A673 (cell line): Measurements from ENCODE around the gene MELTF. TPM values are rescaled to one million over a fixed set of nuclear protein-coding genes. Genes with fewer than 3 reads are reported as not detected.

ENCODE experiments used
- BruUV-seq: library from RNA; stranded (reverse); fragments of 400-500 nt; replicated peaks from 2 replicates; lab custom pipeline; 2021; lab: Mats Ljungman, UMichigan
- CTCF ChIA-PET: fragments of 300-600 bp; sonication (Branson Sonifier 250); formaldehyde crosslinking; loops from one replicate; lab custom pipeline; 2022; ENCODE audit warnings: antibody characterized with exemption; lab: Charles Lee
- POLR2A ChIA-PET: fragments of 300-600 bp; sonication (Branson Sonifier 250); formaldehyde crosslinking; loops from one replicate; lab custom pipeline; 2022; ENCODE audit warnings: antibody characterized with exemption; ENCODE audit not compliant: low non-redundant PET; lab: Charles Lee
- DNase-seq: peaks from one replicate; pipeline ENCODE4 v3.0.0-alpha.2; 2015; ENCODE audit warnings: low spot score
- H3K27ac ChIP-seq: fragments of 200-600 bp; sonication (generic); 2 replicates; pipeline ENCODE4 v1.5.1; 2016; ENCODE audit warnings: mixed run types, low read depth, mild to moderate bottlenecking, mixed read lengths, antibody characterized with exemption, low read length; ENCODE audit not compliant: poor library complexity, severe bottlenecking
- H3K27me3 ChIP-seq: fragments of 200-600 bp; sonication (generic); replicated peaks from 2 replicates; pipeline ENCODE4 v1.6.1; 2017; ENCODE audit warnings: mixed run types, low read depth, mild to moderate bottlenecking, mixed read lengths, antibody characterized with exemption, low read length; ENCODE audit not compliant: insufficient read depth, poor library complexity
- H3K36me3 ChIP-seq: fragments of 200-600 bp; sonication (generic); 2 replicates; pipeline ENCODE4 v1.6.1; 2016; ENCODE audit warnings: mixed run types, mild to moderate bottlenecking, mixed read lengths, antibody characterized with exemption, low read length; ENCODE audit not compliant: insufficient read depth, poor library complexity, severe bottlenecking
- H3K4me1 ChIP-seq: fragments of 200-600 bp; sonication (generic); 2 replicates; pipeline ENCODE4 v1.6.1; 2017; ENCODE audit warnings: mixed run types, mild to moderate bottlenecking, mixed read lengths, antibody characterized with exemption, low read length; ENCODE audit not compliant: insufficient read depth, poor library complexity, severe bottlenecking
- H3K4me3 ChIP-seq: fragments of 200-600 bp; sonication (generic); 2 replicates; pipeline ENCODE4 v1.5.1; 2016; ENCODE audit warnings: low read depth, mixed run types, mild to moderate bottlenecking, mixed read lengths, low read length; ENCODE audit not compliant: poor library complexity, severe bottlenecking
- H3K9me3 ChIP-seq: fragments of 200-600 bp; sonication (generic); 2 replicates; pipeline ENCODE4 v1.6.1; 2016; ENCODE audit warnings: mixed run types, low read depth, mild to moderate bottlenecking, mixed read lengths, antibody characterized with exemption, low read length; ENCODE audit not compliant: poor library complexity, severe bottlenecking
- EZH2 ChIP-seq: fragments of 200-600 bp; sonication (generic); IDR thresholded peaks from 2 replicates; pipeline ENCODE4 v1.6.1; 2017; ENCODE audit warnings: borderline replicate concordance, low read depth, mild to moderate bottlenecking, mixed read lengths, antibody characterized with exemption, low read length; ENCODE audit not compliant: poor library complexity, severe bottlenecking
- intact Hi-C: fragments of 100-400 bp; cut with micrococcal nuclease; formaldehyde crosslinking; loops from one replicate; pipeline ENCODE4 v1.10.0; 2022; ENCODE audit not compliant: unreplicated experiment
- total RNA-seq: library from RNA; stranded (reverse); gene quantifications from 2 replicates; pipeline ENCODE4 v1.2.3, GENCODE V29; 2021
- TF ChIP-seq, protein P1 (sequence below): fragments of 300-800, 200-600 bp; sonication (generic); conservative IDR thresholded peaks from 2 replicates; pipeline ENCODE4 v1.5.1; 2017; ENCODE audit warnings: low read depth, mild to moderate bottlenecking, antibody characterized with exemption, low read length, moderate library complexity, mixed read lengths

Gene MELTF
- total RNA-seq, 1 experiment from 2014 or later = 2.6 TPM

DNA sequence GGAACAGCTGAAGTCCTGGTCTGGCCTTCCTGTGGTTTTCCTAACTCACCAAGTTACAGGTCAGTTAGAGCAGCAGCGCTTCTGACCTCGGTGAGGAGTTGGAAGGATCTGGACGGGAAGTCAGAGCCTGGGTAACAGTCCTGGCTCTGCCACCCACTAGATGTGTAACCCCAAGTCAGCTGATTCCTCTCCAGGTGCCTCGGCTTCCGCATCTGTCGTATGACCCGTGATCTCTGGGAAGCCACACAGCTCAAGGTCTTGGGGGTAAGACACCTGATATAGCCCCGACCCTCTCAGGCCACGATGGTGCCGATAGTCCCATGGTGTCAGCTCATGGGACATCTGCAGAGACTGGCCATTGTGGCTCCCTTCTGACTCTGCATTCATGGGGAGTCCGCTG, 52.7 kb downstream of the MELTF start:
- TF ChIP-seq, protein P1, sequence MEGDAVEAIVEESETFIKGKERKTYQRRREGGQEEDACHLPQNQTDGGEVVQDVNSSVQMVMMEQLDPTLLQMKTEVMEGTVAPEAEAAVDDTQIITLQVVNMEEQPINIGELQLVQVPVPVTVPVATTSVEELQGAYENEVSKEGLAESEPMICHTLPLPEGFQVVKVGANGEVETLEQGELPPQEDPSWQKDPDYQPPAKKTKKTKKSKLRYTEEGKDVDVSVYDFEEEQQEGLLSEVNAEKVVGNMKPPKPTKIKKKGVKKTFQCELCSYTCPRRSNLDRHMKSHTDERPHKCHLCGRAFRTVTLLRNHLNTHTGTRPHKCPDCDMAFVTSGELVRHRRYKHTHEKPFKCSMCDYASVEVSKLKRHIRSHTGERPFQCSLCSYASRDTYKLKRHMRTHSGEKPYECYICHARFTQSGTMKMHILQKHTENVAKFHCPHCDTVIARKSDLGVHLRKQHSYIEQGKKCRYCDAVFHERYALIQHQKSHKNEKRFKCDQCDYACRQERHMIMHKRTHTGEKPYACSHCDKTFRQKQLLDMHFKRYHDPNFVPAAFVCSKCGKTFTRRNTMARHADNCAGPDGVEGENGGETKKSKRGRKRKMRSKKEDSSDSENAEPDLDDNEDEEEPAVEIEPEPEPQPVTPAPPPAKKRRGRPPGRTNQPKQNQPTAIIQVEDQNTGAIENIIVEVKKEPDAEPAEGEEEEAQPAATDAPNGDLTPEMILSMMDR = no peak
- TF ChIP-seq EZH2 = no peak
- no TSS peak for BruUV-seq
- intact Hi-C loops = loop anchor here (10.0 kb wide), 1 partner anchor 528 kb away; no protein-coding TSS in a partner anchor
- Histone ChIP-seq H3K9me3 (no peaks in the 10 kb centered on the region), H3K4me1 (no peaks in the 10 kb centered on the region), H3K27ac (no peak overlapping the region), H3K27me3 (no peaks in the 10 kb centered on the region), H3K4me3 (no peak overlapping the region), H3K36me3 (no peaks in the 10 kb centered on the region)
- ChIA-PET POLR2A (no interaction called here), CTCF (no interaction called here)
- DNase-seq = no peak

DNA sequence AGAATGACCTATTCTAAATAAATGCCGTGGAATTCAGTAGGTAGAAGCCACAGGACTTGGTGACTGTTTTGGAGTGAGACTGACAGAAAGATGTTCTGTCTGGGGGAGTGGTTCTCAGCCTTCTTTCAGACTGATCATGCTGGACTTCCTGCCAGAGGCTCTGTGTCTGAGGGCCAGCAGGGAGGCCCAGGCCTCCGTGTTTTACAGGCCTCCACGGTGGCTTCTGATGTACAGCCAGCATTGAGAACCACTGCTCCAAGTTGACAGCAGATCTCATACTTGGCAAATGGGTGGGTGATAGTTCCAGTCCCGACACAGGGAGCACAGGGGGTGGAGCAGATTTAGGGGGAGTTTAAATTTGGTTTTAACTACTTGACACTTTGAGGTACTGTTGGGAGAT, 54.3 kb downstream of the MELTF start:
- no peaks in the 10 kb centered on the region for H3K9me3 ChIP-seq
- no peaks in the 10 kb centered on the region for H3K4me1 ChIP-seq
- ChIA-PET CTCF (no interaction called here), POLR2A (no interaction called here)
- H3K36me3 ChIP-seq = no peaks in the 10 kb centered on the region
- intact Hi-C loops = loop anchor here (10.0 kb wide), 1 partner anchor 529 kb away; no protein-coding TSS in a partner anchor
- no peaks in the 10 kb centered on the region for H3K27me3 ChIP-seq
- TF ChIP-seq EZH2 = no peak
- TF ChIP-seq, protein P1 = no peak
- H3K27ac ChIP-seq = no peak overlapping the region
- DNase-seq = no peak
- no peak overlapping the region for H3K4me3 ChIP-seq
- no TSS peak for BruUV-seq

DNA sequence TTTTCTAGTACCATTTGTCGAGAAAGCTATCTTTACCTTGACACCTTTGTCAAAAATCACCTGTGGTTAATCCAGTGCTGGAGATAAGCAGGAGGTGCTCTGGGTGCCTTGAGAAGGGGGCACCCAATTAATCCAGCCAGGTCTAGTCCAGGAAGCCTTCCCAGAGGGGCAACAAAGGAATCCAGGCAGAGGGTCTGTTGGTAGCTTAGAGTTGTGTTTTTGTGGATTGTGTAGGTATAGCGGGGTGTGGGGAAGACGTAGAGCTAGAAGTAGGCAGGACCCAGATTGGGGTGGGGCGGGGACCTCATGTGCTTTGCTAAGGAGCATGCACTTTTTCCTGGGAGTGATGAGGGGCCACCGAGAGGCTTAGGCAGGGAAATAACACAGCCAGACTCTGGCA, 55.0 kb downstream of the MELTF start:
- ChIA-PET POLR2A (no interaction called here), CTCF (no interaction called here)
- no peak overlapping the region for H3K27ac ChIP-seq
- H3K9me3 ChIP-seq = no peaks in the 10 kb centered on the region
- TF ChIP-seq, protein P1 = no peak
- no peak for TF ChIP-seq EZH2
- H3K27me3 ChIP-seq = no peaks in the 10 kb centered on the region
- BruUV-seq = no TSS peak
- no peaks in the 10 kb centered on the region for H3K36me3 ChIP-seq
- no peaks in the 10 kb centered on the region for H3K4me1 ChIP-seq
- H3K4me3 ChIP-seq = no peak overlapping the region
- DNase-seq = no peak
- intact Hi-C loops = loop anchor here (10.0 kb wide), 1 partner anchor 530 kb away; no protein-coding TSS in a partner anchor
